ENCODE data around the gene WDR77. TPM values are rescaled to one million over a fixed set of nuclear protein-coding genes. Genes with fewer than 3 reads are reported as not detected.

Gene WDR77
- total RNA-seq, 1 donor from 2014 or later: 63.3 TPM

DNA sequence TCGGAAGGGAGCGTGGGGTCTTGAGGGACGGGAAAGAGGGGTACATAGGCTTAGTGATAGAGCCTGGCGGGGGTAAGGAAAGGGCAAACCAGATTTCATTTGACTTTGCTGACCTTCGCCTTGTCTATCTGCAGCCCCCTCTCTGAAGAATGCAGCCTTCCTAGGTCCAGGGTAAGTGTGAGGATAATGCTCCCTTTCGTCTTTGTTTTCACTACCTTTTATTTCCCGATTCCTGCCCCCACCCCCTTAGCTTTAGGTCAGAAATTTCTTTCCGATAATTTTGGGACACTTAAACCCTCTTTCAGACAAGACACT is 604 bp upstream of the WDR77 start:
- Mint-ChIP-seq H3K27ac (peak overlapping the region; percentile 98), H3K4me1 (peaks cover 74% of the 10 kb centered on the region), H3K9me3 (no peaks in the 10 kb centered on the region), H3K4me3 (peak overlapping the region; percentile 100), H3K36me3 (ENCODE audit: low read depth) (peaks cover 73% of the 10 kb centered on the region), H3K27me3 (no peaks in the 10 kb centered on the region)
- TF ChIP-seq, protein P1, sequence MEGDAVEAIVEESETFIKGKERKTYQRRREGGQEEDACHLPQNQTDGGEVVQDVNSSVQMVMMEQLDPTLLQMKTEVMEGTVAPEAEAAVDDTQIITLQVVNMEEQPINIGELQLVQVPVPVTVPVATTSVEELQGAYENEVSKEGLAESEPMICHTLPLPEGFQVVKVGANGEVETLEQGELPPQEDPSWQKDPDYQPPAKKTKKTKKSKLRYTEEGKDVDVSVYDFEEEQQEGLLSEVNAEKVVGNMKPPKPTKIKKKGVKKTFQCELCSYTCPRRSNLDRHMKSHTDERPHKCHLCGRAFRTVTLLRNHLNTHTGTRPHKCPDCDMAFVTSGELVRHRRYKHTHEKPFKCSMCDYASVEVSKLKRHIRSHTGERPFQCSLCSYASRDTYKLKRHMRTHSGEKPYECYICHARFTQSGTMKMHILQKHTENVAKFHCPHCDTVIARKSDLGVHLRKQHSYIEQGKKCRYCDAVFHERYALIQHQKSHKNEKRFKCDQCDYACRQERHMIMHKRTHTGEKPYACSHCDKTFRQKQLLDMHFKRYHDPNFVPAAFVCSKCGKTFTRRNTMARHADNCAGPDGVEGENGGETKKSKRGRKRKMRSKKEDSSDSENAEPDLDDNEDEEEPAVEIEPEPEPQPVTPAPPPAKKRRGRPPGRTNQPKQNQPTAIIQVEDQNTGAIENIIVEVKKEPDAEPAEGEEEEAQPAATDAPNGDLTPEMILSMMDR (IDR thresholded peaks at IDR 0.05): no peak
- DNase-seq: no peak
- ATAC-seq (ENCODE audit: low read depth): no peak
- intact Hi-C loops (cut with micrococcal nuclease): loop anchor here (1.0 to 10.0 kb wide), 8 partner anchors 22 to 1415 kb away; partner anchors contain the start of genes DDX20 and STRIP1
- ChIA-PET POLR2A (interaction anchor here (1.0 to 5.5 kb wide), 4 partner anchors 16 to 310 kb away, joined by 3 to 38 read pairs (median 14); partner anchors contain the start of genes CEPT1 and DRAM2), CTCF (no interaction called here)

DNA sequence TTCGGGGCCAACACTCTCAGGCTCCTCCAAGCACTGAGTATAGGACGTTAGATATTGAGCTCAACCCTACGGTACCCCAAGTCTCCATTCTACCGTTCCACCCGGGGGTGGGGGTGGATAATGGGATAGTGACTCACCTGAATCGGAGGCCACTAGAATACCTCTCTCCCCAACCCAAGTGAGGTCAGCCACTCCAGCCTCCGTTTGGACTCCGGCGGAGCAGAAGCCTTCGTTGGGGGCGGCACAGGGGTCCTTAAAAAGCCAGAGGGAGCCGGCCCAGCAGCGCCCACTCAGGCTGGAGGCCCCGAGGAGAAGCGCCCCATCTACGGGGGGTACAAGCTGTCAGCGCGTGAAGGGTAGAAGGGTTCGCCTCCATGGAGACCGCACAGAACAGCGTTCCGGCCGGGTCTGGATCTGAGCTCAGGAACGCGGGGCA is 556 bp downstream of the WDR77 start:
- Mint-ChIP-seq H3K36me3 (ENCODE audit: low read depth) (peaks cover 73% of the 10 kb centered on the region), H3K27me3 (no peaks in the 10 kb centered on the region), H3K4me1 (peaks cover 66% of the 10 kb centered on the region), H3K4me3 (peak overlapping the region; percentile 100), H3K27ac (peak overlapping the region; percentile 98), H3K9me3 (no peaks in the 10 kb centered on the region)
- ATAC-seq (ENCODE audit: low read depth) (peak; percentile 28), DNase-seq (no peak)
- intact Hi-C loops (cut with micrococcal nuclease): loop anchor here (1.0 to 10.0 kb wide), 4 partner anchors 42 to 1414 kb away; partner anchors contain the start of gene STRIP1
- ChIA-PET POLR2A (interaction anchor here (0.7 to 5.5 kb wide), 20 partner anchors 8 to 1900 kb away, joined by 3 to 38 read pairs (median 4); partner anchors contain the start of genes ADORA3, C1orf162, CEPT1 and DRAM2), CTCF (interaction anchor here (0.6 to 1.3 kb wide), 6 partner anchors 11 to 321 kb away, joined by 3 to 5 read pairs (median 3); no protein-coding TSS in a partner anchor)
- TF ChIP-seq, protein P1 (IDR thresholded peaks at IDR 0.05): no peak

- peaks cover 54% of the 10 kb centered on the region for H3K4me1 Mint-ChIP-seq
- H3K9me3 Mint-ChIP-seq: no peaks in the 10 kb centered on the region
- POLR2A ChIA-PET: interaction anchor here (2.3 to 5.5 kb wide), 2 partner anchors 29 to 60 kb away, joined by 21 to 38 read pairs; partner anchors contain the start of gene C1orf162
- DNase-seq: no peak
- no peaks in the 10 kb centered on the region for H3K27me3 Mint-ChIP-seq
- peak overlapping the region; percentile 100 for H3K4me3 Mint-ChIP-seq
- no peak for ATAC-seq (ENCODE audit: low read depth)
- CTCF ChIA-PET: interaction anchor here (0.6 to 1.3 kb wide), 4 partner anchors 29 to 322 kb away, joined by 3 to 4 read pairs (median 3); no protein-coding TSS in a partner anchor
- H3K36me3 Mint-ChIP-seq (ENCODE audit: low read depth): peaks cover 79% of the 10 kb centered on the region
- peak overlapping the region; percentile 46 for H3K27ac Mint-ChIP-seq
- intact Hi-C loops (cut with micrococcal nuclease): loop anchor here (5.0 to 10.0 kb wide), 2 partner anchors 310 to 1412 kb away; partner anchors contain the start of gene STRIP1
- TF ChIP-seq, protein P1 (IDR thresholded peaks at IDR 0.05): no peak
These were observed 1.8 kb downstream of the WDR77 start for GRCh38 chr1:111446967-111447892.

DNA sequence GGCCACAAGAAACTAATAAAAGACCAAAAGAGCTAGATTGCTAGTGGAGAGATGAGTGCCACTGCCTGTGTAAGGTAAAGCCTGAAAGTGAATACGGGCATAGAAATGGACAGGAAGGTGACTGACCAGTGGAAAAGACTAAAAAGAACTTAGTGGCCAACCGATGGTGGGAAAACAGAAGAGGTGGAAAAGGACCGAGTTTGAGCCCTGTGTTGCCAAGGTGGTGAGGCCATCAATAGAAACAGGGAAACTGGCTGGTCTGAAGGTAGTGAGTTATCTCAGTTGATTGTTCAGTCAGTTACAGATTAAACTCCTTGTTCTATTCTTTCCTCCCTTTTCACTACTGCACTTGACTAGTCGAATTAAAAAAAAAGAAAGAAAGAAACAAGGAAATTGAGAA is 2.5 kb downstream of the WDR77 start:
- no peak for ATAC-seq (ENCODE audit: low read depth)
- POLR2A ChIA-PET: no interaction called here
- no peaks in the 10 kb centered on the region for H3K27me3 Mint-ChIP-seq
- peaks cover 55% of the 10 kb centered on the region for H3K4me1 Mint-ChIP-seq
- intact Hi-C loops (cut with micrococcal nuclease): loop anchor here (5.0 to 10.0 kb wide), 2 partner anchors 309 to 1412 kb away; partner anchors contain the start of gene STRIP1
- H3K4me3 Mint-ChIP-seq: no peak overlapping the region
- H3K36me3 Mint-ChIP-seq (ENCODE audit: low read depth): peaks cover 83% of the 10 kb centered on the region
- H3K27ac Mint-ChIP-seq: peak overlapping the region; percentile 46
- TF ChIP-seq, protein P1 (IDR thresholded peaks at IDR 0.05): no peak
- CTCF ChIA-PET: no interaction called here
- H3K9me3 Mint-ChIP-seq: no peaks in the 10 kb centered on the region
- no peak for DNase-seq
